ENCODE results near the gene KLF13. TPM values are rescaled to one million over a fixed set of nuclear protein-coding genes. Genes with fewer than 3 reads are reported as not detected.

Gene KLF13
- total RNA-seq, 1 donor, result 13.8 TPM

DNA sequence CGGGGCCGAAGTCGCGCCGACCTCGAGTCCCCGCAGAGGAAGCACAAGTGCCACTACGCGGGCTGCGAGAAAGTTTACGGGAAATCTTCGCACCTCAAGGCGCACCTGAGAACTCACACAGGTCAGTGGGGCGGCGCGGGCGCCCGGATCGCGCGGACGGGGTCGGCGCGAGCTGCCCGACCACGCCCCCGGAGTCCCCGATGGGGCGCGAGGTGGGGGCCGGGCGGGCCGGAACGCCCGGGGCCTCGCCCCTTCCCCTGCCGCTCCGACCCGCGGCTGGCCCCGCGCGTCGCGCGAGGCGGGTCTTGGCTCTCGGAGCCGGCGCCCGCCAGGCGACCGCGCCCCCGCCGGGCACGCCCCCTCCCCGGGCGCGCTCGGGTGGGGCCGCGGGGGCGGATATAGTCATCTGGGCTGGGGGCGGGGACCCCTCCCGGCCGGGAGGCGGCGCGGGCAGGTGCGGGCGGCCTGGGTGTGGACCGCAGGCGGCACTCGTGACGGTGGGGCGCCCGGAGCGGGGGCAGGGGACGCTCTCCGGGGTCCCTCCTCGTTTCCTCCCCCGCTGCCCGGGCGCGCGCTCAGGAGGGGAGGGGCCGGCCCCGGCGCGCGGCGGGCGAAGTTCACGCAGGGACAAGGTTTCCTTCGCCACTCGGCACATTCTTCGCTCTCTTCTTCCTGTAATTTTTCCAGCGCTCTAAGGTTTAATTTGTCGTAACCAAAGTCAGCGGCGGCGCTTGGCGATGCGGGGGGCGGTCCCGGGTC lies 1.2 kb downstream of the KLF13 start:
- TF ChIP-seq, protein P1, sequence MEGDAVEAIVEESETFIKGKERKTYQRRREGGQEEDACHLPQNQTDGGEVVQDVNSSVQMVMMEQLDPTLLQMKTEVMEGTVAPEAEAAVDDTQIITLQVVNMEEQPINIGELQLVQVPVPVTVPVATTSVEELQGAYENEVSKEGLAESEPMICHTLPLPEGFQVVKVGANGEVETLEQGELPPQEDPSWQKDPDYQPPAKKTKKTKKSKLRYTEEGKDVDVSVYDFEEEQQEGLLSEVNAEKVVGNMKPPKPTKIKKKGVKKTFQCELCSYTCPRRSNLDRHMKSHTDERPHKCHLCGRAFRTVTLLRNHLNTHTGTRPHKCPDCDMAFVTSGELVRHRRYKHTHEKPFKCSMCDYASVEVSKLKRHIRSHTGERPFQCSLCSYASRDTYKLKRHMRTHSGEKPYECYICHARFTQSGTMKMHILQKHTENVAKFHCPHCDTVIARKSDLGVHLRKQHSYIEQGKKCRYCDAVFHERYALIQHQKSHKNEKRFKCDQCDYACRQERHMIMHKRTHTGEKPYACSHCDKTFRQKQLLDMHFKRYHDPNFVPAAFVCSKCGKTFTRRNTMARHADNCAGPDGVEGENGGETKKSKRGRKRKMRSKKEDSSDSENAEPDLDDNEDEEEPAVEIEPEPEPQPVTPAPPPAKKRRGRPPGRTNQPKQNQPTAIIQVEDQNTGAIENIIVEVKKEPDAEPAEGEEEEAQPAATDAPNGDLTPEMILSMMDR (IDR thresholded peaks at IDR 0.05; ENCODE audit: insufficient read depth, low read depth, low read length), result no peak
- peak; percentile 53 for DNase-seq (ENCODE audit: low read depth)
- H3K4me3 ChIP-seq (ENCODE audit: low read depth, low read length), result peak overlapping the region; percentile 73

DNA sequence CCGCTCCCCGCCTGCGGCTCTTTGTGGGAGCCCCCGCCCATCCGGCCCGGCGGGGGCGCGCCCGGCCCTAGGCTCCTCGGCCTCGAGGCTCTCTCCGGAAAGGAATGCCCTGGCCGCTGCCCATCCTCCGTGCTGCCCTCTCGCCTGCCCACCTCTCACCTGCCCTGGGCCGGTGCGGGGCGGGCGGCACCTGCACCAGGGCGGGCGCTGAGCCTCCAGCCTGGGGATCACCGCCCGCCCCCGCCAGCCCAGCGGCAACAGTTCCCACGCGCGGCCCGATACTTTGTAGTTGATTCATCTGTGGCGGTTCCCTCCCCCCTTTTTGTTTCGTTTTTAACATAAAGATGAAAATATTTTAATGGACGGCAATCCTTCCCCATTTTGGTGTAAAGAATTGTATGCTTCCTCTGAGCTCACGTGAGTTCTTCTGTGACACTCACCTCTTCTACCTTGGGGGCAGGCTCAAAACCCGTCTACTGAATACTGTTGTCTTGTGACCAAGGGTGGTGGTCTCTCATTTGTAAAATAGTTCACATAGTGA lies 1.9 kb downstream of the KLF13 start:
- TF ChIP-seq, protein P1 (IDR thresholded peaks at IDR 0.05; ENCODE audit: insufficient read depth, low read depth, low read length), result no peak
- H3K4me3 ChIP-seq (ENCODE audit: low read depth, low read length), result peak overlapping the region; percentile 73
- peak; percentile 51 for DNase-seq (ENCODE audit: low read depth)

DNA sequence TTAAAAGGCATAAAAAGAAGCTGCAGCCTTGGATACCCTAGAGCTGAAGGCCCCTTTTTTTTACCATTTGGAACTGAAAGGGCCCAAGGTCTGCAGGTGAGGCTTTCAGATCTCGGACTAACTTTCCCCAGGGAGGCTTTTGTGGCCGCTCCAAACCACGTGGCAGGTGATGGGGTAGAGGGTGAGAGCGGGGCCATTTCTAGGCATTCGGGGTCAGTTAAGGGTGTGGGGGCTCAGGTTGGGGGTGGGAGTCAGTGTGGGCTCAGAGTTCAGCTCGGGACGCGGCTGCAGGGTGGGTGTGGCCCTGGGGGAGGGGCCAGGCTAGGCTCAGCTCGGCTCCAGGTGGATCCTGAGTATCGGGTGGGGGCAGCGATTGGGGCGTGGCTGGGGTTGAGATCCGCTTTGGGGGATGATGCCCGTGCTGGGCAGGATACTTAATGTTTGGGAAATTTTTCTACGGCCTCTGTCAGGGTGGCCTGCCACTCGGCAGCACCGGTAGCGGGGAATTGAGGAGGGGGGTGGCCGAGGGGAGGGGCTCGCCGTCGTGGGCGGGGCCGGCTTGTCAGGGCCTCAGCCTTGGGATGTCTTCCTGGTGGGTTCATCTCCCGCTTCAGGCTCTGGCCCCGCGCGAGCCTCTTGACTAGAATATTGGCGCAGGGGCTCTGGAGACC lies 2.5 kb downstream of the KLF13 start:
- peak overlapping the region; percentile 73 for H3K4me3 ChIP-seq (ENCODE audit: low read depth, low read length)
- TF ChIP-seq, protein P1 (IDR thresholded peaks at IDR 0.05; ENCODE audit: insufficient read depth, low read depth, low read length), result no peak
- no peak for DNase-seq (ENCODE audit: low read depth)

DNA sequence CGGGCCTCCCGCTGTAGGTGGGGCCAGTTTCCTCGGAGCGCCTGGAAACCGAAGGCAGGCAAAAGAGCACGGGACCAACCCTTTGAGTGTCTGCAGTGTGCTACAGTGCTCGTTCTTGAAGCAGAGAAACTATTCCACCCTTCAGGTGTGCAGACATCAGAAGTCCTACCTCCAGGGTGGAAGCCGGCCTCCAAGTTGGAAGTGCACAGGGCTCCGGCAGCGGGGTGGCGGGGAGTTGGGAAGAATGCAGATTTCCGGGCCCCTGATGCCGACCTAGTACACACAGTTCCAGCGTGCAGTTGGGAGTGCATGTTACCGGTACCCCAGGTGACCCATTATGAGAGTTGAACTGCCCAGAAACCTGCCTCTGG lies 3.0 kb downstream of the KLF13 start:
- peak overlapping the region; percentile 73 for H3K4me3 ChIP-seq (ENCODE audit: low read depth, low read length)
- no peak for DNase-seq (ENCODE audit: low read depth)
- TF ChIP-seq, protein P1 (IDR thresholded peaks at IDR 0.05; ENCODE audit: insufficient read depth, low read depth, low read length), result no peak

DNA sequence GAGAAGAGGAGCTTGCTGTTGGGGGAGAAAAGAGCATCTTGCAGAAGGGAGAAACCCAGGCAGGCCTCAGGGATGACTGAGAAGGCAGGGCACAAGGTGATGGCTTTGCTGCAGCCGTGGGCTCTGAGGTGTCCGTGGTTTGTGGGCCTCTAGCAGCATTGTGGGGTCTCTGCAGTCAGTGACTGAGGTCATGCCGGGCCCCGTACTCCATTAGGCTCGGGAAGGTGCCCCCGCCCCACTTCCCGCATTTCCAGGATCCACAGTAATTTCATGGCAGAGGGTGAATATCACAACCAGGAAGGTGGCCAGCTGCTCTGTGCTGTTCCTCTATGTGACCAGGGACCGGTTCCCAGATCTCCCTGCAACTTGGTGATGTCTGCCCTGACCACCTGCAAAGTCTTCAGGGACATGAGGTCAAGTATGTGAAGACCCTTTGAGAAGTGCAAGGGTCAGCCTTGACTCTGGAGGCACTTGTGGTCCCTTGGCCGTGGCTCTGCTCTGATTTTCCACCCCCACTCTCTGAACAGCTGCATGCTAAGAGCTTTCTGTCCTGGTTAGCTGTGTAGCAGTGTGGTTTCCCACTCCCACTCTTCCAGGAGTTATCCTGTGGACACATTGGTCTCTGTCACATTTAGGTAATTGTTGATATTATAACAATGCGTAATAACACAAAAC lies 3.6 kb downstream of the KLF13 start:
- DNase-seq (ENCODE audit: low read depth), result no peak
- no peak overlapping the region for H3K4me3 ChIP-seq (ENCODE audit: low read depth, low read length)
- TF ChIP-seq, protein P1 (IDR thresholded peaks at IDR 0.05; ENCODE audit: insufficient read depth, low read depth, low read length), result no peak

DNA sequence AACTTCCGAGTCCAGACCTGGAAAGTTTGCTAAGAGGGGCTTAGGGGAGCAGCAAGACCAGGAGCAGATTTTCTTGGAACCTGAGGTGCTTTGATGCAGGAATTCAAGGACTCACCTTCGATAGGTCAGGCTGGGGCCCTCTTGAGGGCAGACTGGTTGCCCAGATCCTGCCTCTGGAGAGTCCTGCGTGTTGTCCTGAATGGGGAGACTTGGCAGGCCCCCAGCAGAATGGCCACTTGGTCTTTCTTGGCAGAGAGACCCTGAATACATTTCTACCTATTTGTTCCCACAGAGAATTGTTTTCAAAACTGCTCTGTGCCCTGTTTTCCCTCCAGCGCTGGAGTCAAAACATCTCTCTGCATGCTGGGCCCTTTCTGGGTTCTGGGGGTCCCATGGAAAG lies 4.2 kb downstream of the KLF13 start:
- H3K4me3 ChIP-seq (ENCODE audit: low read depth, low read length), result no peak overlapping the region
- DNase-seq (ENCODE audit: low read depth), result no peak
- TF ChIP-seq, protein P1 (IDR thresholded peaks at IDR 0.05; ENCODE audit: insufficient read depth, low read depth, low read length), result no peak
